MG63 (cell line): Measurements from ENCODE around the gene ZDHHC6. TPM values are rescaled to one million over a fixed set of nuclear protein-coding genes. Genes with fewer than 3 reads are reported as not detected.

Source experiments
- DNase-seq: peaks from one replicate; pipeline ENCODE4 v3.0.0-alpha.2; 2020
- H3K27me3 ChIP-seq: fragments of 250-450 bp; sonication (Bioruptor Pico); 2 replicates; pipeline ENCODE4 v1.5.1; 2020; ENCODE audit warnings: mild to moderate bottlenecking, moderate library complexity
- H3K36me3 ChIP-seq: fragments of 250-450 bp; sonication (Bioruptor Pico); 2 replicates; pipeline ENCODE4 v1.5.1; 2020; ENCODE audit warnings: mild to moderate bottlenecking, moderate library complexity
- H3K4me3 ChIP-seq: fragments of 250-450 bp; sonication (Bioruptor Pico); 2 replicates; pipeline ENCODE4 v1.5.1; 2020; ENCODE audit warnings: mild to moderate bottlenecking, moderate library complexity
- H3K9me3 ChIP-seq: fragments of 250-450 bp; sonication (Bioruptor Pico); 2 replicates; pipeline ENCODE4 v1.5.1; 2020; ENCODE audit warnings: mild to moderate bottlenecking, moderate library complexity
- total RNA-seq: library from RNA; depleted of rRNA; stranded (reverse); fragments of >200 nt; shearing (Covaris generic); gene quantifications from 2 replicates; pipeline ENCODE4 v1.2.3, GENCODE V29; 2014; ENCODE audit warnings: low replicate concordance

Gene ZDHHC6
- total RNA-seq, 1 experiment from 2014 or later, result 18.4 TPM

- Histone ChIP-seq H3K4me3 (no peak overlapping the region), H3K27me3 (no peaks in the 10 kb centered on the region), H3K9me3 (no peaks in the 10 kb centered on the region; the same call in 1 of the 2 replicates), H3K36me3 (peaks cover 3% of the 10 kb centered on the region; the same call in 1 of the 2 replicates)
- no peak for DNase-seq
Measured at GRCh38 chr10:112454910-112455779, 8.4 kb upstream of the ZDHHC6 start.

- Histone ChIP-seq H3K36me3 (peaks cover 27% of the 10 kb centered on the region), H3K27me3 (no peaks in the 10 kb centered on the region), H3K9me3 (no peaks in the 10 kb centered on the region; the same call in 1 of the 2 replicates), H3K4me3 (no peak overlapping the region)
- DNase-seq, result no peak
Measured at GRCh38 chr10:112448888-112449287, 2.2 kb upstream of the ZDHHC6 start.

GRCh38 chr10:112447620-112447928, 860 bp upstream of the ZDHHC6 start:
- H3K27me3 ChIP-seq, result no peaks in the 10 kb centered on the region
- DNase-seq, result no peak
- H3K4me3 ChIP-seq, result peak overlapping the region; percentile 93
- H3K36me3 ChIP-seq, result peaks cover 37% of the 10 kb centered on the region
- no peaks in the 10 kb centered on the region for H3K9me3 ChIP-seq

GRCh38 chr10:112446055-112446854, 459 bp downstream of the ZDHHC6 start:
- peak; percentile 2 for DNase-seq
- peaks cover 44% of the 10 kb centered on the region for H3K36me3 ChIP-seq
- no peaks in the 10 kb centered on the region for H3K9me3 ChIP-seq
- H3K27me3 ChIP-seq, result no peaks in the 10 kb centered on the region
- peak overlapping the region; percentile 93 for H3K4me3 ChIP-seq

GRCh38 chr10:112442063-112442462, 4.7 kb downstream of the ZDHHC6 start:
- no peak for DNase-seq
- peaks cover 59% of the 10 kb centered on the region for H3K36me3 ChIP-seq
- H3K9me3 ChIP-seq, result no peaks in the 10 kb centered on the region
- no peak overlapping the region for H3K4me3 ChIP-seq
- no peaks in the 10 kb centered on the region for H3K27me3 ChIP-seq

GRCh38 chr10:112441520-112441919, 5.2 kb downstream of the ZDHHC6 start:
- peaks cover 59% of the 10 kb centered on the region for H3K36me3 ChIP-seq
- no peaks in the 10 kb centered on the region for H3K9me3 ChIP-seq
- no peak overlapping the region for H3K4me3 ChIP-seq
- H3K27me3 ChIP-seq, result no peaks in the 10 kb centered on the region
- no peak for DNase-seq

- H3K9me3 ChIP-seq, result no peaks in the 10 kb centered on the region
- DNase-seq, result no peak
- no peak overlapping the region for H3K4me3 ChIP-seq
- H3K27me3 ChIP-seq, result no peaks in the 10 kb centered on the region
- peaks cover 57% of the 10 kb centered on the region for H3K36me3 ChIP-seq
Measured at GRCh38 chr10:112438356-112438755, 8.4 kb downstream of the ZDHHC6 start.

GRCh38 chr10:112434988-112435619, 11.6 kb downstream of the ZDHHC6 start:
- Histone ChIP-seq H3K4me3 (no peak overlapping the region), H3K9me3 (no peaks in the 10 kb centered on the region), H3K36me3 (peaks cover 63% of the 10 kb centered on the region), H3K27me3 (no peaks in the 10 kb centered on the region)
- DNase-seq, result no peak

- Histone ChIP-seq H3K4me3 (no peak overlapping the region), H3K36me3 (peaks cover 56% of the 10 kb centered on the region), H3K27me3 (no peaks in the 10 kb centered on the region), H3K9me3 (no peaks in the 10 kb centered on the region)
- no peak for DNase-seq
Measured at GRCh38 chr10:112433136-112433535, 13.6 kb downstream of the ZDHHC6 start.

GRCh38 chr10:112429654-112430230, 17.0 kb downstream of the ZDHHC6 start:
- Histone ChIP-seq H3K27me3 (no peaks in the 10 kb centered on the region), H3K4me3 (no peak overlapping the region), H3K9me3 (no peaks in the 10 kb centered on the region), H3K36me3 (peaks cover 39% of the 10 kb centered on the region)
- no peak for DNase-seq

GRCh38 chr10:112429147-112429546, 17.6 kb downstream of the ZDHHC6 start:
- no peak overlapping the region for H3K4me3 ChIP-seq
- no peak for DNase-seq
- H3K9me3 ChIP-seq, result no peaks in the 10 kb centered on the region
- no peaks in the 10 kb centered on the region for H3K27me3 ChIP-seq
- H3K36me3 ChIP-seq, result peaks cover 34% of the 10 kb centered on the region

GRCh38 chr10:112426111-112426510, 20.6 kb downstream of the ZDHHC6 start:
- Histone ChIP-seq H3K36me3 (peaks cover 12% of the 10 kb centered on the region), H3K27me3 (no peaks in the 10 kb centered on the region), H3K9me3 (no peaks in the 10 kb centered on the region), H3K4me3 (no peak overlapping the region)
- DNase-seq, result no peak

GRCh38 chr10:112424651-112425050, 22.1 kb downstream of the ZDHHC6 start:
- no peaks in the 10 kb centered on the region for H3K27me3 ChIP-seq
- H3K4me3 ChIP-seq, result no peak overlapping the region
- no peaks in the 10 kb centered on the region for H3K9me3 ChIP-seq
- peaks cover 4% of the 10 kb centered on the region; the same call in 1 of the 2 replicates for H3K36me3 ChIP-seq
- no peak for DNase-seq

GRCh38 chr10:112421731-112422130, 25.0 kb downstream of the ZDHHC6 start:
- Histone ChIP-seq H3K4me3 (no peak overlapping the region), H3K36me3 (no peaks in the 10 kb centered on the region), H3K27me3 (no peaks in the 10 kb centered on the region), H3K9me3 (no peaks in the 10 kb centered on the region)
- no peak for DNase-seq

GRCh38 chr10:112412696-112413095, 34.0 kb downstream of the ZDHHC6 start:
- H3K36me3 ChIP-seq, result no peaks in the 10 kb centered on the region
- no peaks in the 10 kb centered on the region for H3K27me3 ChIP-seq
- no peaks in the 10 kb centered on the region for H3K9me3 ChIP-seq
- DNase-seq, result no peak
- H3K4me3 ChIP-seq, result no peak overlapping the region

- Histone ChIP-seq H3K27me3 (no peaks in the 10 kb centered on the region), H3K9me3 (no peaks in the 10 kb centered on the region), H3K36me3 (no peaks in the 10 kb centered on the region), H3K4me3 (no peak overlapping the region)
- DNase-seq, result peak; percentile 63
Measured at GRCh38 chr10:112409755-112410154, 37.0 kb downstream of the ZDHHC6 start.

- H3K4me3 ChIP-seq, result no peak overlapping the region
- H3K9me3 ChIP-seq, result no peaks in the 10 kb centered on the region
- H3K27me3 ChIP-seq, result no peaks in the 10 kb centered on the region
- no peak for DNase-seq
- no peaks in the 10 kb centered on the region for H3K36me3 ChIP-seq
Measured at GRCh38 chr10:112409299-112409698, 37.4 kb downstream of the ZDHHC6 start.
